HT1080 (cell line): ENCODE data around the gene ADAMTS12. TPM values are rescaled to one million over a fixed set of nuclear protein-coding genes. Genes with fewer than 3 reads are reported as not detected.
"Not testable (repeated sequence)": the region's sequence is repeated elsewhere in the genome, so short reads cannot be mapped to it uniquely, and the experiment has no call there.

Experiments used
- DNase-seq: peaks from one replicate; pipeline ENCODE4 v3.0.0-alpha.2; 2015; ENCODE audit warnings: low read depth
- polyA plus RNA-seq, 2 experiments: library from polyadenylated mRNA; depleted of rRNA; stranded (reverse); fragments of >200 nt; gene quantifications; 2 replicates each; pipeline ENCODE4 v1.2.3, GENCODE V29; 2015
- total RNA-seq: library from RNA; depleted of rRNA; stranded (reverse); fragments of >200 nt; shearing (Covaris generic); gene quantifications from 2 replicates; pipeline ENCODE4 v1.2.3, GENCODE V29; 2014; rRNA removed

Gene ADAMTS12
- 0.10 TPM in 2 replicates for total RNA-seq
- 0.10 TPM in 1 of 2 replicates, not detected in the other for polyA plus RNA-seq (2015; cell fraction: cytosol; rRNA removed)
- 0.06 and 0.18 TPM in 2 replicates for polyA plus RNA-seq (2015; cell fraction: nucleus; rRNA removed)

GRCh38 chr5:33891788-33892619, at the start of gene ADAMTS12:
Gene ADAMTS12, minus strand, starts transcription at chr5:33891990. Its CDS starts 134 bp downstream, at chr5:33891856.
- DNase-seq = no peak

GRCh38 chr5:33941090-33941489, 49.3 kb upstream of the ADAMTS12 start:
- DNase-seq = no peak

- DNase-seq = peak; percentile 42
Measured at GRCh38 chr5:33939556-33940262, 47.9 kb upstream of the ADAMTS12 start.

GRCh38 chr5:33938881-33939280, 47.1 kb upstream of the ADAMTS12 start:
- DNase-seq = no peak

GRCh38 chr5:33938507-33938796, 46.7 kb upstream of the ADAMTS12 start:
- DNase-seq = no peak

- DNase-seq = no peak
Measured at GRCh38 chr5:33937707-33938506, 46.1 kb upstream of the ADAMTS12 start.

GRCh38 chr5:33937017-33937706, 45.4 kb upstream of the ADAMTS12 start:
- no peak for DNase-seq

GRCh38 chr5:33936381-33937016, 44.7 kb upstream of the ADAMTS12 start, which contains the start of gene RXFP3:
Gene RXFP3, plus strand, starts transcription at chr5:33936386. Its CDS starts 355 bp downstream, at chr5:33936741.
- DNase-seq = no peak

GRCh38 chr5:33936004-33936380, 44.2 kb upstream of the ADAMTS12 start:
- peak; percentile 33 for DNase-seq

GRCh38 chr5:33934176-33934575, 42.4 kb upstream of the ADAMTS12 start:
- DNase-seq = peak; percentile 68

- DNase-seq = peak; percentile 11
Measured at GRCh38 chr5:33933723-33934169, 42.0 kb upstream of the ADAMTS12 start.

GRCh38 chr5:33931136-33931535, 39.3 kb upstream of the ADAMTS12 start:
- DNase-seq = no peak

- no peak for DNase-seq
Measured at GRCh38 chr5:33929925-33930690, 38.3 kb upstream of the ADAMTS12 start.

- no peak for DNase-seq
Measured at GRCh38 chr5:33928283-33928682, 36.5 kb upstream of the ADAMTS12 start.

GRCh38 chr5:33927685-33928084, 35.9 kb upstream of the ADAMTS12 start:
- no peak for DNase-seq

- no peak for DNase-seq
Measured at GRCh38 chr5:33925278-33925677, 33.5 kb upstream of the ADAMTS12 start.

GRCh38 chr5:33921002-33921401, 29.2 kb upstream of the ADAMTS12 start:
- DNase-seq = no peak

GRCh38 chr5:33914844-33915243, 23.1 kb upstream of the ADAMTS12 start:
- DNase-seq = not testable (repeated sequence)

- DNase-seq = not testable (repeated sequence)
Measured at GRCh38 chr5:33906248-33906647, 14.5 kb upstream of the ADAMTS12 start.

- no peak for DNase-seq
Measured at GRCh38 chr5:33905381-33905780, 13.6 kb upstream of the ADAMTS12 start.
